Measurements from ENCODE around the gene PCDH9.

GRCh38 chr13:66974889-66975288 lies 255.2 kb downstream of the PCDH9 start:
- no peak for TF ChIP-seq CTCF (IDR thresholded peaks at IDR 0.05; ENCODE audit: low read depth, low read length)
- no peak for TF ChIP-seq EZH2phosphoT487 (IDR thresholded peaks at IDR 0.05; ENCODE audit: low read depth)

Measured in OCI-LY3 (cell line).